SK-N-DZ (cell line): ENCODE data around the gene FBXW10B. TPM values are rescaled to one million over a fixed set of nuclear protein-coding genes. Genes with fewer than 3 reads are reported as not detected.
"Not testable (repeated sequence)": the region's sequence is repeated elsewhere in the genome, so short reads cannot be mapped to it uniquely, and the experiment has no call there.

Source experiments
- DNase-seq: peaks from one replicate; pipeline ENCODE4 v3.0.0-alpha.2; 2015; ENCODE audit warnings: low spot score
- polyA plus RNA-seq, 2 experiments: library from polyadenylated mRNA; depleted of rRNA; stranded (reverse); fragments of >200 nt; gene quantifications; 2 replicates each; pipeline ENCODE4 v1.2.3, GENCODE V29; 2014

FBXW10B gene
- 0.67 TPM in 1 of 2 replicates, not detected in the other for polyA plus RNA-seq (2014; cell fraction: cytosol; rRNA removed)
- 4.2 and 4.3 TPM in 2 replicates for polyA plus RNA-seq (2014; cell fraction: nucleus; rRNA removed)

GRCh38 chr17:15619331-15620058 is at the start of gene FBXW10B:
FBXW10B (minus strand) TSS chr17:15619704; CDS start chr17:15619512, 192 bp downstream.
- DNase-seq: not testable (repeated sequence)

GRCh38 chr17:15663691-15664090 is 44.2 kb upstream of the FBXW10B start:
- DNase-seq: no peak

GRCh38 chr17:15663176-15663575 is 43.7 kb upstream of the FBXW10B start:
- no peak for DNase-seq

- no peak for DNase-seq
Observed at GRCh38 chr17:15662681-15663080, 43.2 kb upstream of the FBXW10B start.

- DNase-seq: no peak
Observed at GRCh38 chr17:15660077-15660476, 40.6 kb upstream of the FBXW10B start.

- DNase-seq: no peak
Observed at GRCh38 chr17:15659663-15660062, 40.2 kb upstream of the FBXW10B start.

- no peak for DNase-seq
Observed at GRCh38 chr17:15659236-15659635, 39.7 kb upstream of the FBXW10B start.

GRCh38 chr17:15658296-15658695 is 38.8 kb upstream of the FBXW10B start:
- DNase-seq: no peak

- DNase-seq: no peak
Observed at GRCh38 chr17:15657868-15658267, 38.4 kb upstream of the FBXW10B start.

- no peak for DNase-seq
Observed at GRCh38 chr17:15654886-15655561, 35.5 kb upstream of the FBXW10B start.

- not testable (repeated sequence) for DNase-seq
Observed at GRCh38 chr17:15654401-15654800, 34.9 kb upstream of the FBXW10B start.

GRCh38 chr17:15652960-15653359 is 33.5 kb upstream of the FBXW10B start:
- DNase-seq: no peak

- DNase-seq: peak; percentile 91
Observed at GRCh38 chr17:15651583-15652110, 32.1 kb upstream of the FBXW10B start.

GRCh38 chr17:15650741-15651582 is 31.5 kb upstream of the FBXW10B start:
- peak; percentile 35 for DNase-seq

GRCh38 chr17:15649861-15650421 is 30.4 kb upstream of the FBXW10B start:
- DNase-seq: no peak

GRCh38 chr17:15648386-15648785 is 28.9 kb upstream of the FBXW10B start:
- DNase-seq: no peak

- DNase-seq: not testable (repeated sequence)
Observed at GRCh38 chr17:15645942-15646312, 26.4 kb upstream of the FBXW10B start.

- not testable (repeated sequence) for DNase-seq
Observed at GRCh38 chr17:15645099-15645941, 25.8 kb upstream of the FBXW10B start.

- DNase-seq: not testable (repeated sequence)
Observed at GRCh38 chr17:15642505-15643251, 23.2 kb upstream of the FBXW10B start.

GRCh38 chr17:15642014-15642413 is 22.5 kb upstream of the FBXW10B start:
- DNase-seq: not testable (repeated sequence)
